ENCODE measurements around the gene CKB.

Gene CKB

DNA sequence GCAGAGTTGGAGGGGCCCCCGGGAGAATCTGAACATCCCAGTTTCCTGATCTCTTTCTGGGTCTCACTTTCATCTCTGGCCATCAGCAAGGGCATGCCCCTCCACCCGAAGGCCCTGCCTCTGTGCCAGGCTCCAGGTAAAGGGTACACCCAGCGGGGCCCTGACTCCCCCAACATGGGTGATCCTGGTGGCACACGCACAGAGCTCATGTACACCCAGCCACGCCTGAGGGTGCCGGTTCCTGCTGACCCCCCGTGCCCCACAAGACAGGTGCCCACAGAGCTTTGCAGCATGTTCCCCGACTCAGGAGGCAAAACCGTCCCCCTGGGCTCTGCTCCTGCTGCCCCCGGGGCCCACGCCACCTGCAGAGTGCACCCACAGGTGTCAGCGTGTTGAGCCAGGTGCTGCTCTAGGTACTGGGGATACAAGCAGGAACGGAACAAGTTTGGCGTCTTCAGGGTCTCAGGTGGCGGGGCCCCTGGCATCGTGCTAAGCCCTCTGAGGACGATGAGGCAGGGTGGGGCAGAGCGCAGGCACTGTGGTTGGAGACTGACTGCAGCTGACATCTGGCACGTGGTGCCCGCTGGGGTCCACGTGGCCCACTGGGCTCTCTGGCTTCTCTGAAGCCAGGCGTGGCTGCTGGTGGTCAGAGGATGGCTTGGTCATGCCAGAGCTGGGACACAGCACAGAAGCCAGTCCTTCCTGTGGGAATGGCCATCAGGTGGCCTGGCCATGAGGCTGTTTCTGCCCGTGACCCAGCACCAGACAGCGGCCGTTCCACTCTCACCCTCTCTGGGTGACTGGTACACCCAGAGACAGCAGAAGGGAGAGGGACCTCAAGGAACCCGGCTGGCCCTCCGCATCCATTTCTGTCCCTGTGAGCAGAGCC lies 26.1 kb upstream of the CKB start:
- DNase-seq (ENCODE audit: insufficient read length) = no peak
- no peak for FAIRE-seq
- TF ChIP-seq POLR2A (IDR thresholded peaks at IDR 0.05; ENCODE audit: low read depth, low read length) (no peak), TAF1 (IDR thresholded peaks at IDR 0.05; ENCODE audit: borderline replicate concordance, low read depth, low read length) (no peak), POLR2AphosphoS5 (IDR thresholded peaks at IDR 0.05; ENCODE audit: low read depth, low read length) (no peak)

DNA sequence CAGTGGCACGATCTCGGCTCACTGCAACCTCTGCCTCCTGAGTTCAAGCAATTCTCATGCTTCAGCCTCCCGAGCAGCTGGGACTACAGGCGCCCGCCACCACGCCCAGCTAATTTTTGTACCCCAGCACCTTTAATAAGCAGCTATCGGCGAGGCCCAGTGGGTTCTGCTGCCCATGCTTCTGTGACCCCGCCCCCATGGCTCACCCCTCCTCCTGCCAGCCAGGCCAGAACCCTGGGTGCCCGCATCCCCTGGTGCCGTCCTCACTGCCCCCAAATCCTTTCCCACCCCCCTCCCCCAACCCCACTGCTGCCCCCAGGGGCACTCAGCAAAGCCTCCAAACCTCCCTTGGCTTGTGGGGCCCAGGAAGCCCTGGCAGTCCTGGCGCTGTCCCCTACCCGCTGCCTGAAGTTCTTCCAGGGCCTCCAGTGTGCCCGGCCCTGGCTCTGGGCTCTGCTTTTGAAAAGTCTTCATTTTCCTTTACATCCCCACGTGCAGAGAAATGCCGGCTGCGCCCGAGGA lies 25.4 kb upstream of the CKB start:
- DNase-seq (ENCODE audit: insufficient read length) = no peak
- no peak for FAIRE-seq
- TF ChIP-seq POLR2A (IDR thresholded peaks at IDR 0.05; ENCODE audit: low read depth, low read length) = no peak
- TF ChIP-seq TAF1 (IDR thresholded peaks at IDR 0.05; ENCODE audit: borderline replicate concordance, low read depth, low read length) = no peak
- no peak for TF ChIP-seq POLR2AphosphoS5 (IDR thresholded peaks at IDR 0.05; ENCODE audit: low read depth, low read length)

DNA sequence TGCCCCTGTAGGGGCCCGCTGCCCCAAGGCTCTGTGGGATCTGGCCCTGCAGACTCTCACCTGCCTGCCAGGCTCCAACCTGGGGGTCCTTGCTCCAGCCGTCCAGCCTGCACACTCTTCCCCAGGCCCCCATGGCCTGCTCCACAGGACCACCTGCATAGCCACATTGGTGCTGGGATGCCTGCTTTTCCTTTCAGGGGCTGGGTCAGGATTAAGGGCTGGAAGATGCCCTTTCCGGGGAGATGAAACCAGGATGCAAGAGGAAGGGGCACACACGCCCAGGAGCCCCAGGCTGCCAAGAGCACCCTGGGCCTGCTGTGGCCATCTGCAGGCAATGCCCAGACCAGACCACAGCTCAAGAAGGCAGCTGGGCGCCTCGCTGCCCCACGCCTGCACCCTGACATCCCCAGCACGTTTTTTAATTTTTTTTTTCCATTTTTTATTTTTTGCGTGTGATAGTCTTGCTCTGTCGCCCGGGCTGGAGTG lies 24.9 kb upstream of the CKB start:
- no peak for DNase-seq (ENCODE audit: insufficient read length)
- no peak for TF ChIP-seq TAF1 (IDR thresholded peaks at IDR 0.05; ENCODE audit: borderline replicate concordance, low read depth, low read length)
- TF ChIP-seq POLR2A (IDR thresholded peaks at IDR 0.05; ENCODE audit: low read depth, low read length) = no peak
- no peak for TF ChIP-seq POLR2AphosphoS5 (IDR thresholded peaks at IDR 0.05; ENCODE audit: low read depth, low read length)
- no peak for FAIRE-seq

DNA sequence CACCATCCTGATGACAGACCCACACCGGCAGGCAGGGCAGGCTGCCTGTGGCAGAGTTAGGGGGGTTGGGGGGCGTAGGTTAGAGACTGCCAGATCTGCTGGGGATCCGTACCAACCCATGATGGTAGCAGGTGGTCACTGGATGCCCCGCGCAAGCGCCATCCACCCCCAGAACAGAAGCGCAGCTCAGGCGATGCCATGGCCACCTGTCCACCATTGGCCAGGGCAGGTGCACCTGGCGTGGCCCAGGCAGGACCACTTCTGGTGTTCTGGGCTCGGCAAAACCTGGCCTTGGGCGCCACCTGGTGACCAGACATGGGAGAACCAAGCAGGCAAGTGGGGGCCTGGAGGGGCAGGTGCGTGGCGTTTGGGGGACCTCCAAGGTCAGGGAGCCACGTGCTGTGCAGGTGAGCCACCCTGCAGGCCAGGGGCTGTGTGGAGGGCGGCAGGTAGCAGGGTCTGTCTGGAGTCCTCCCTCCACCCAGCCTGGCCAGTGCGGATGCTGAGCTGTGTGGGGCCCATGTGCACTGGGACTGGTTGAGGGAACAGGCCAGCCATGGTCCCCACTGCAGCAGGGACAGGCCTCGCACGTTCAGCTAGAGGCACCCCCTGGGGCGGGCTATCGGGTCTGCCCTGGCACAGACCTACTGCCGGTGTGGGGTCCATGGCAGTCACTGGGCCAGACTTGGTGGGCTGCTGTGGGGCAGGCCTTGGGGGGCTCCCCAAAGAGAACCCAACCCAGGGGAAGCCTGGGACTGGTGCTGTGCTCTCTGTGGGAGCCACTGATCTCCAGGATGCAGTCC lies 24.2 kb upstream of the CKB start:
- FAIRE-seq (peak; percentile 58), DNase-seq (ENCODE audit: insufficient read length) (peak; percentile 98)
- TF ChIP-seq TAF1 (IDR thresholded peaks at IDR 0.05; ENCODE audit: borderline replicate concordance, low read depth, low read length) (no peak), POLR2AphosphoS5 (IDR thresholded peaks at IDR 0.05; ENCODE audit: low read depth, low read length) (no peak), POLR2A (IDR thresholded peaks at IDR 0.05; ENCODE audit: low read depth, low read length) (no peak)

GRCh38 chr14:103545915-103546651 lies 23.5 kb upstream of the CKB start:
- DNase-seq (ENCODE audit: insufficient read length) (peak; percentile 25), FAIRE-seq (no peak)
- TF ChIP-seq POLR2A (IDR thresholded peaks at IDR 0.05; ENCODE audit: low read depth, low read length) (no peak), TAF1 (IDR thresholded peaks at IDR 0.05; ENCODE audit: borderline replicate concordance, low read depth, low read length) (no peak), POLR2AphosphoS5 (IDR thresholded peaks at IDR 0.05; ENCODE audit: low read depth, low read length) (no peak)

GRCh38 chr14:103545219-103545914 lies 22.7 kb upstream of the CKB start:
- FAIRE-seq = no peak
- peak; percentile 29 for DNase-seq (ENCODE audit: insufficient read length)
- TF ChIP-seq POLR2AphosphoS5 (IDR thresholded peaks at IDR 0.05; ENCODE audit: low read depth, low read length) = no peak
- TF ChIP-seq TAF1 (IDR thresholded peaks at IDR 0.05; ENCODE audit: borderline replicate concordance, low read depth, low read length) = no peak
- TF ChIP-seq POLR2A (IDR thresholded peaks at IDR 0.05; ENCODE audit: low read depth, low read length) = no peak

- no peak for FAIRE-seq
- DNase-seq (ENCODE audit: insufficient read length) = no peak
- TF ChIP-seq POLR2A (IDR thresholded peaks at IDR 0.05; ENCODE audit: low read depth, low read length) (no peak), TAF1 (IDR thresholded peaks at IDR 0.05; ENCODE audit: borderline replicate concordance, low read depth, low read length) (no peak), POLR2AphosphoS5 (IDR thresholded peaks at IDR 0.05; ENCODE audit: low read depth, low read length) (no peak)
Measured at GRCh38 chr14:103544388-103545218, 22.0 kb upstream of the CKB start.

DNA sequence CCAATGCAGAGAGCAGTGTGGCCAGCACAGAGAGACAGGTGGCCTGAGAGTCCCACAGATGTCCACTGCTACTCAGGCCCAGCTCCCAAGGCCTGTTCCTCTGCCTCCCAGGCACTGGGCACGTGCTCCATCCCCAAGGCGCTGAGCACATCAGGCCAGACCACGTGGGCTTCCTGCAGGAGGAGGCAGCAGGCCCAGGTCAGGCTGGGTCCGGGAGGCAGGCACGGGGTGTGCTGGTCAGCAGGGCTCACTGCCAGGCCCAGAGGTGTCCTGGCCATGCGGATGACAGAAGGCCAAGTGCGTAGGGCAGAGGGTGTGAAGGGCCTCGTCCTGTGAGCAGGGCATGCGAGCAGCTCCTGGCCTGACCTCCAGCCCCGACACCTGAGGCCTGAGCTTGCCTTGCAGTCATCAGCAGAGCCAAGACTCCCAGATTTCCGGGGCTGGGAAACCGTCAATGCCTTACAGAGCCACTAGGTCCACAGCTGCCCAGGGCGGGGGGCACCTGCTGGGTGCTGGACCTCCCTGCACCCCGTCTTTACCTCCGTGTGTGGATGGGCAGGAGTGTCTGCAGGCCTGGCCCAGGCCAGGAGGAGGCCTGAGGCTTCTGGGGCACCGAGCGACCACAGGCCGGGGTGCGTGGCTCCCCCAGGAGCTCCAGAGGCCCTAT lies 21.2 kb upstream of the CKB start:
- FAIRE-seq = no peak
- DNase-seq (ENCODE audit: insufficient read length) = no peak
- TF ChIP-seq TAF1 (IDR thresholded peaks at IDR 0.05; ENCODE audit: borderline replicate concordance, low read depth, low read length) = no peak
- no peak for TF ChIP-seq POLR2AphosphoS5 (IDR thresholded peaks at IDR 0.05; ENCODE audit: low read depth, low read length)
- TF ChIP-seq POLR2A (IDR thresholded peaks at IDR 0.05; ENCODE audit: low read depth, low read length) = no peak

DNA sequence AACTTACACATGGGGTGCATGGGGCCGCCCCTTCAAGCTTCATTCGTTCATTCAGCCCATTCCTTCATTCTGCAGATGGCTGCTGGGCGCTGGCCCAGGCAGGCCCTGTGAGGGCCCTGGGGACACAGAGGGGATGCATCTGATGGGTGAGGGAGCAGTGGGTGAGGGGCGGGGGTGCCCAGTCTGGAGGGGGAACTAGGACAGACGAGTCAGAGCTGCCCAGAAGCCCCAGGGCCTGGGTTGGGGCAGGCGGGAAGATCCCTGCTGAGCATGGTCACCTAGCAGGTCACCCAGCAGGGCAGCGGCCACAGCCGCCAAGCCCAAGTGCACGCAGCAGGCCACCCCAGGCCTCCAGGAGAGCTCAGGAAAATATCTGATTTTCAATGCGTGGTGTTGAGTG lies 20.5 kb upstream of the CKB start:
- DNase-seq (ENCODE audit: insufficient read length) (no peak), FAIRE-seq (no peak)
- TF ChIP-seq TAF1 (IDR thresholded peaks at IDR 0.05; ENCODE audit: borderline replicate concordance, low read depth, low read length) = no peak
- TF ChIP-seq POLR2A (IDR thresholded peaks at IDR 0.05; ENCODE audit: low read depth, low read length) = no peak
- TF ChIP-seq POLR2AphosphoS5 (IDR thresholded peaks at IDR 0.05; ENCODE audit: low read depth, low read length) = no peak

Data from GM12892 (cell line).